Liver (tissue), 9 donors: ENCODE results near the gene NINJ2. TPM values are rescaled to one million over a fixed set of nuclear protein-coding genes. Genes with fewer than 3 reads are reported as not detected.

ENCODE experiments used
- DNase-seq: peaks from one replicate; pipeline ENCODE4 v3.0.0-alpha.2; 2017; ENCODE audit warnings: low spot score
- H3K27ac ChIP-seq, 2 donors: one replicate each; pipeline ENCODE4 v1.7.0; 2013; ENCODE audit warnings: inconsistent platforms in 2 of 2, low read length in 2 of 2, control low read depth in 1 of 2, low read depth in 1 of 2, mild to moderate bottlenecking in 1 of 2
- H3K27me3 ChIP-seq, 4 donors: one replicate each; pipeline versions ENCODE4 v1.6.1 to v1.7.0; 2013; ENCODE audit warnings: low read length in 3 of 4, inconsistent platforms in 1 of 4, mild to moderate bottlenecking in 1 of 4, moderate library complexity in 1 of 4; ENCODE audit not compliant: control insufficient read depth in 4 of 4, insufficient read depth in 4 of 4
- H3K36me3 ChIP-seq, 4 donors: one replicate each; pipeline versions ENCODE4 v1.6.1 to v1.7.0; 2013; ENCODE audit warnings: low read length in 3 of 4, mild to moderate bottlenecking in 3 of 4, low read depth in 1 of 4, moderate library complexity in 1 of 4; ENCODE audit not compliant: control insufficient read depth in 4 of 4, insufficient read depth in 3 of 4
- H3K4me1 ChIP-seq, 4 donors: one replicate each; pipeline versions ENCODE4 v1.6.1 to v1.7.0; 2013; ENCODE audit warnings: low read length in 3 of 4, mild to moderate bottlenecking in 3 of 4, moderate library complexity in 1 of 4; ENCODE audit not compliant: control insufficient read depth in 4 of 4, insufficient read depth in 4 of 4
- H3K4me3 ChIP-seq, 3 donors: one replicate each; pipeline versions ENCODE4 v1.6.1 to v1.7.0; 2013; ENCODE audit warnings: low read length in 3 of 3, control low read depth in 1 of 3, low read depth in 1 of 3, mild to moderate bottlenecking in 1 of 3
- H3K9ac ChIP-seq, 2 donors: one replicate each; pipeline ENCODE4 v1.7.0; 2013; ENCODE audit warnings: low read length in 2 of 2, mild to moderate bottlenecking in 2 of 2, moderate library complexity in 2 of 2, control low read depth in 1 of 2, low read depth in 1 of 2
- H3K9me3 ChIP-seq, 4 donors: one replicate each; pipeline versions ENCODE4 v1.6.1 to v1.7.0; 2013; ENCODE audit warnings: low read length in 3 of 4; ENCODE audit not compliant: control insufficient read depth in 4 of 4
- ATF3 ChIP-seq: IDR thresholded peaks from 2 replicates; pipeline ENCODE4 v1.6.1; 2016; ENCODE audit warnings: antibody characterized with exemption
- EGR1 ChIP-seq, 2 donors: IDR thresholded peaks; 2 replicates each; pipeline ENCODE4 v1.6.1; 2016 to 2018; ENCODE audit warnings: antibody characterized with exemption in 2 of 2, low read depth in 2 of 2
- GABPA ChIP-seq, 2 donors: IDR thresholded peaks in 1 of 2; conservative IDR thresholded peaks in 1 of 2; 2 replicates each; pipeline ENCODE4 v1.6.1; 2016; ENCODE audit warnings: antibody characterized with exemption in 2 of 2, mild to moderate bottlenecking in 1 of 2, moderate library complexity in 1 of 2
- HNF4A ChIP-seq, 2 donors: conservative IDR thresholded peaks; 2 replicates each; pipeline ENCODE4 v1.6.1; 2016; ENCODE audit warnings: antibody characterized with exemption in 2 of 2, mild to moderate bottlenecking in 2 of 2
- HNF4G ChIP-seq: IDR thresholded peaks from 2 replicates; pipeline ENCODE4 v1.6.1; 2016; ENCODE audit warnings: antibody characterized with exemption
- JUND ChIP-seq, 2 donors: IDR thresholded peaks; 2 replicates each; pipeline ENCODE4 v1.6.1; 2016; ENCODE audit warnings: antibody characterized with exemption in 2 of 2
- MAX ChIP-seq: IDR thresholded peaks from 2 replicates; pipeline ENCODE4 v1.6.1; 2016; ENCODE audit warnings: antibody characterized with exemption
- NR2F2 ChIP-seq: IDR thresholded peaks from 2 replicates; pipeline ENCODE4 v1.6.1; 2016; ENCODE audit warnings: antibody characterized with exemption
- RAD21 ChIP-seq, 2 donors: IDR thresholded peaks; 2 replicates each; pipeline ENCODE4 v1.6.1; 2016; ENCODE audit warnings: antibody characterized with exemption in 2 of 2, mild to moderate bottlenecking in 2 of 2
- REST ChIP-seq: IDR thresholded peaks from 2 replicates; pipeline ENCODE4 v1.6.1; 2016; ENCODE audit warnings: antibody characterized with exemption, mild to moderate bottlenecking
- SP1 ChIP-seq: IDR thresholded peaks from 2 replicates; pipeline ENCODE4 v1.6.1; 2018; ENCODE audit warnings: antibody characterized with exemption, mild to moderate bottlenecking
- ZBTB33 ChIP-seq: IDR thresholded peaks from 2 replicates; pipeline ENCODE4 v1.6.1; 2016; ENCODE audit warnings: antibody characterized with exemption
- WGBS: extraction: QIAGEN DNeasy Blood & Tissue Kit; methylation state at CpG from one replicate; pipeline ENCODE4 v1.1.7; 2013; 5-methylcytosine and 5-hydroxymethylcytosine counted together
- polyA plus RNA-seq, 2 donors: library from polyadenylated mRNA; stranded (reverse) in 1 of 2; unstranded in 1 of 2; fragments of 200-250 nt in 1 of 2; fragments of >200 nt in 1 of 2; fragmentation: Nextera tagmentation in 1 of 2; extraction: Ambion mirVana in 1 of 2; gene quantifications; one replicate each; pipeline versions ENCODE4 v1.2.1 to v1.2.3, GENCODE V29; 2013 to 2015
- total RNA-seq, 2 donors: library from RNA; depleted of rRNA; stranded (reverse); fragments of >200 nt; gene quantifications; one replicate each; pipeline ENCODE4 v1.2.3, GENCODE V29; 2014
- donor health status: healthy.
- donor health status: healthy.
- donor health status: healthy.
- donor health status: healthy.
- donor health status: healthy.

The NINJ2 gene
- total and polyA plus RNA-seq, 4 donors = 6.7 to 16.5 (median 15.4) TPM

GRCh38 chr12:561908-562593, 101.2 kb downstream of the NINJ2 start:
- no peak overlapping the region for H3K9ac ChIP-seq
- no peak for DNase-seq
- TF ChIP-seq EGR1 (IDR thresholded peaks at IDR 0.05; ENCODE audit: low read depth in 2 of 2) = no peak
- no peak for TF ChIP-seq GABPA (IDR thresholded peaks at IDR 0.05 in 1 of 2, conservative IDR thresholded peaks at IDR 0.05 in 1 of 2)
- TF ChIP-seq ATF3 = no peak
- no peak for TF ChIP-seq HNF4A (conservative IDR thresholded peaks at IDR 0.05)
- TF ChIP-seq ZBTB33 = no peak
- TF ChIP-seq SP1 = no peak
- peak overlapping the region; percentile 43 to 52 for H3K27ac ChIP-seq
- no peaks in the 10 kb centered on the region for H3K9me3 ChIP-seq
- no peak overlapping the region for H3K4me3 ChIP-seq
- no peaks in the 10 kb centered on the region for H3K27me3 ChIP-seq
- no peaks in the 10 kb centered on the region for H3K4me1 ChIP-seq
- WGBS = 66% methylated on average over 19 of the region's 19 CpGs
- H3K36me3 ChIP-seq = no peaks in the 10 kb centered on the region

GRCh38 chr12:561391-561705, 101.9 kb downstream of the NINJ2 start:
- Histone ChIP-seq H3K4me3 (no peak overlapping the region), H3K9me3 (no peaks in the 10 kb centered on the region), H3K36me3 (no peaks in the 10 kb centered on the region), H3K27ac (no peak overlapping the region), H3K9ac (no peak overlapping the region), H3K4me1 (no peaks in the 10 kb centered on the region), H3K27me3 (no peaks in the 10 kb centered on the region)
- TF ChIP-seq ZBTB33 (no peak), ATF3 (no peak), HNF4G (no peak), NR2F2 (no peak), SP1 (no peak), JUND (IDR thresholded peaks at IDR 0.05) (no peak), GABPA (IDR thresholded peaks at IDR 0.05 in 1 of 2, conservative IDR thresholded peaks at IDR 0.05 in 1 of 2) (no peak), MAX (no peak)
- no peak for DNase-seq
- 95% methylated on average over 14 of the region's 14 CpGs for WGBS

GRCh38 chr12:560691-561390, 102.4 kb downstream of the NINJ2 start:
- no peak for DNase-seq
- 88% methylated on average over 19 of the region's 19 CpGs for WGBS
- Histone ChIP-seq H3K27ac (no peak overlapping the region), H3K36me3 (no peaks in the 10 kb centered on the region), H3K27me3 (no peaks in the 10 kb centered on the region), H3K4me1 (no peaks in the 10 kb centered on the region), H3K9me3 (no peaks in the 10 kb centered on the region), H3K4me3 (no peak overlapping the region), H3K9ac (no peak overlapping the region)
- TF ChIP-seq NR2F2 (no peak), HNF4G (no peak), MAX (no peak), ATF3 (no peak), ZBTB33 (no peak), RAD21 (IDR thresholded peaks at IDR 0.05) (no peak), REST (no peak)
